ES-I3 (cell line): ENCODE measurements around the gene CTNND2.

Experiments
- H3K36me3 ChIP-seq: 2 replicates; pipeline ENCODE4 v1.6.1; 2013; ENCODE audit warnings: mild to moderate bottlenecking, low read length, control low read depth, moderate library complexity; ENCODE audit not compliant: insufficient read depth
- H3K4me1 ChIP-seq: 2 replicates; pipeline ENCODE4 v1.6.1; 2013; ENCODE audit warnings: mild to moderate bottlenecking, control low read depth, low read length; ENCODE audit not compliant: insufficient read depth
- H3K9ac ChIP-seq: 2 replicates; pipeline ENCODE4 v1.6.1; 2013; ENCODE audit warnings: low read depth, mild to moderate bottlenecking, low read length, moderate library complexity
- H3K9me3 ChIP-seq: 2 replicates; pipeline ENCODE4 v1.6.1; 2013; ENCODE audit warnings: mild to moderate bottlenecking, low read length, moderate library complexity; ENCODE audit not compliant: control insufficient read depth, insufficient read depth

Gene CTNND2

DNA sequence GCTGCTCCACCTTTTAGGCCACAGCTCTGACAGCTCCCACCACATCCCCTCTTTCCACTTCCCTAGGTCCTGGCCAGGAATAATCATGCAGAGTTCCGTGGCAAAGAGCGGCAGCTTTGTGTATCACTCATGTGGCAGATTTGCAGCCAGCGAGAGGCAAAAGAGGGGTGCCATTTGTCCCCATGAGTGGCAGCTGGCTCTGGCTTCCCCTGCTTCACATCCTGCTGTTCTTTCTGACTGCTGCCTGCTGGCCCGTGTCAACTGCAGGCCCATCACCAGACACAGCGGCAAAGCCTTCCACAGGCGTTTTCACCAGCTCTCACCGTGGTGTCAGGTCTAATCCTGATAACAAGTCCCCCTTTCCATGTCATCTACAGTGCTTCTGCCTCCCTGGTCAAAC lies 712.6 kb downstream of the CTNND2 start:
- no peaks in the 10 kb centered on the region for H3K36me3 ChIP-seq
- H3K4me1 ChIP-seq = no peaks in the 10 kb centered on the region
- no peaks in the 10 kb centered on the region for H3K9me3 ChIP-seq
- no peak overlapping the region for H3K9ac ChIP-seq

DNA sequence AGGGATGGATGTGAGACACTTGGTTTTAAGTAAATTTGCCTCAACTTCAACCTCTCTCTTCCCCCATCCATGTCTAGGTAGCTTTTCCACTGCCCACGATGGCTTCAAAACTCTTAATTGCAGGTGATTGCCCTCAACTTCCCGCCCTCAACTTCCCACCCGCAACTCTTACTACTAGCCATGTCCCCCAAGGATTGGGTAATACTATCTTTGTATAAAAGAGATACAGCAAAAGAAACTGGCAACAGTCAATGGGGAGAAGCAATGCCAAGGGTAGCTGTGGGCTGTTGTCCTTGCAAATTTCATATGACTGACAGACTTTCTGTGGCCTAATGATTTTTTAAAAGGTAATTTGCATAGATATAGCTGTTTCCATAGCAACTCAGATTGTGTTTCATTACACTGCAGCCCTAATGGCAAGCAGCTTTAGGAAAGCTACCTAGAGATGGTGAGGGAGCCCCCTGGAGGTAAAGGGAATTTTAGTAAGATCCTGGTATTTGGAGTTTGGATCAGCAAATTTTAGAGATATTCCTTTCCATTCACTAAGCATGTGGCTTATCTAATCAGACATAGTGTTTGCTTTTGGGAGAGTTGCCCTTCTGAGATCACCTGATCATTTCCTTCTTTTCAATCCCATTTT lies 721.7 kb downstream of the CTNND2 start:
- Histone ChIP-seq H3K4me1 (no peaks in the 10 kb centered on the region), H3K36me3 (no peaks in the 10 kb centered on the region), H3K9me3 (no peaks in the 10 kb centered on the region), H3K9ac (no peak overlapping the region)

DNA sequence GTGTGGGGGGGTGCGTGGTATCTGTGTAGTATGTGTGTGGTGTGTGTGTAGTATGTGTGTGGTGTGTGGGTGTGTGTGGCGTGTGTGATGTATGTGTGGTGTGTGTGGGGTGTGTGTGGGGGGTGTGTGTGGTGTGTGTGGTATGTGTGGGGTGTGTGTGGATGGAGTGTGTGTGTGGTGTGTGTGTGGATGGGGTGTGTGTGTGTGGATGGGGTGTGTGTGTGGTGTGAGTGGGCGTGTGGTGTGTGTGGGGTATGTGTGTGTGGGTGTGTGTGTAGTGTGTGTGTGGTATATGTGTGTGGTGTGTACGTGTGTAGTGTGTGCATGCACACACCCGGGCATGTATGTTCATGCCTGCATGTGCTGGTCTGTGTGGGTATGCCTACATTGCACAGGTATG lies 722.3 kb downstream of the CTNND2 start:
- no peaks in the 10 kb centered on the region for H3K4me1 ChIP-seq
- H3K36me3 ChIP-seq = no peaks in the 10 kb centered on the region
- H3K9ac ChIP-seq = no peak overlapping the region
- H3K9me3 ChIP-seq = no peaks in the 10 kb centered on the region

DNA sequence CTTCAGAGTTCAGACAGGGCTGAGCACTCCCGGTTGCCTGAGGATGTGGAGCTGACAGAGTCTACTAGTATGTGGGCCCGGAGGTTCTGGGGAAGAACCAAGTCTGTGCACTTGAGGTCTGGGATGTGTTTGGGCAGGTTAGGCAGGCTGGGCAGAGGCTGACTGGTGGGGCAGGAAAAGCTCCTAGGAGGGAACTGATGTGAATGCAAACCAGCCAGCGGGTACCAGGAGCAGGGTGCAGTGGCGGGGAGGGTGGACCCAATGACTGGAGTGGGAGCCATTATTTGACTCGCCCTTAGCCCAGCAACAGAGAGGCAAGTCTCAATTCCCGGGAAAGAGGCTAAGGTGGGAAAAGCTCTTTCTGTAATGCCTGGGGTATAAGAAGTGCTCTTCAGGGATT lies 723.4 kb downstream of the CTNND2 start:
- no peak overlapping the region for H3K9ac ChIP-seq
- no peaks in the 10 kb centered on the region for H3K4me1 ChIP-seq
- no peaks in the 10 kb centered on the region for H3K9me3 ChIP-seq
- H3K36me3 ChIP-seq = no peaks in the 10 kb centered on the region

DNA sequence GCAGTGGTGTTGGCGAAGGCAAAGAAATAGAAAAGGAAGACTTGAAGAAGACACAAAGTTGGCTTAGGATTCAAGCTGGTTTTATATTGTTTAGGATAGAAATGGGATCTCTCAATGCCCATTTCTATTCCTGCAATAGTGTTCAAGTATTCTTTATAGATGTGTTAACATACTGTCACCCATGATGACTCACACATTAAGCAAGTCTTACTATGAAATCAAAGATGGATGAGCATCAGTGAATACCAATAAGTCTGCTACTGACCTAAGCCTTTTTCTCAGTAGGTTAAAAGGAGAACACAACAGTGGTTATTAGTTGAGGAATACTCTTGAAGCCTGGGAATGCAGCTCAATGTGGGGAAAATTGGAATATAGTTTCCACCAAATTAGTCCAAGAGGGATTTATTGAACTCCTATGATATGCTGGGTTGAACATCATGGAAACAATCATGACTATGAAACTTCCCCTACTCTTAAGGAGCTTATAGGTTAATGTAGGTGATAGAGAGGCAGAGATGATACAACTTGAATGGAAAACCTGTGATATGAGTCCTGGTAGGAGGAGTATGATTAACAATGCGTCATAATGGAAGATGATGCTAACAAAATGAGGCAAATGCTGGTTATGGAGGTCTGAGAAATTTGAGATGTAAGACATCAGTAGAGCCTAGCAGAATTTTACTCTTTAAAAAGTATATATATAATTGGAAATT lies 726.1 kb downstream of the CTNND2 start:
- Histone ChIP-seq H3K9ac (no peak overlapping the region), H3K36me3 (no peaks in the 10 kb centered on the region), H3K9me3 (no peaks in the 10 kb centered on the region), H3K4me1 (no peaks in the 10 kb centered on the region)

DNA sequence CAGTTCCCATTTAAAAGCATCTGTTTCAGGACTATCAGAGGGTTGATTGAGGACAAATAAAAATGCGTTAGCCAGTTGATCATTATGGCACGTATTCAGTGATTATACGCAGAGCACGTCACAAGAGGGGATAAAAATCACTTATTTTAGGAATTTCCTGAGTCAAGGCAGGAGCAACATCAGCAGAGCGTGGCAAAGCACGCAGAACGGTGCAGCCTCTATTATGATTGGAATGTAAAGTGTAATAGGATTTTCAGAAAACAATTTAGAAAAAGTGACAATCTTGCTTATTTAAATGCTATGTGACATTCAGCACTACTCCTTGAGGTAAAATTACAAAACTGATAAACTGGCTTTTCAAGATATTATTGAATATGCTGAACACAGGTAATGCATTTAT lies 729.7 kb downstream of the CTNND2 start:
- Histone ChIP-seq H3K9me3 (no peaks in the 10 kb centered on the region), H3K4me1 (no peaks in the 10 kb centered on the region), H3K36me3 (no peaks in the 10 kb centered on the region), H3K9ac (no peak overlapping the region)

DNA sequence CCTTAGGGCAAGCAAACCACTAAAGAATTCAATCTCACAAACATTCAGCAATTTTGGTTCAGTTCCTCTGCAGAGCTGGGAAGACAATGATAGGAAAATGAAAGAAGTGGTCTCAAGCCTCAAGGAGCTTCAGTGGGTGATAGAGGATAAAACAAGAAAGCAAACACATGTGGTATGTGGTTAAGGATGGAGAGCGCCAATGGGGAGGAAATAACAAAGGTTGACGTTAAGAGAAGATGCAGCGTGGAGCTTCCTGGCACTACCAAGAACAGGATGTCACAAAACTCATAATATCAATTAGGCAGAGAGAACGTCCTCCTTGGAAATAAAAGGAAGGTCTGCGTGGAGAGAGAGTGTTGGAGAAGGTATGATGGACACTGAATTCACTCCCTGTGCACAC lies 731.8 kb downstream of the CTNND2 start:
- Histone ChIP-seq H3K9ac (no peak overlapping the region), H3K4me1 (no peaks in the 10 kb centered on the region), H3K36me3 (no peaks in the 10 kb centered on the region), H3K9me3 (no peaks in the 10 kb centered on the region)

DNA sequence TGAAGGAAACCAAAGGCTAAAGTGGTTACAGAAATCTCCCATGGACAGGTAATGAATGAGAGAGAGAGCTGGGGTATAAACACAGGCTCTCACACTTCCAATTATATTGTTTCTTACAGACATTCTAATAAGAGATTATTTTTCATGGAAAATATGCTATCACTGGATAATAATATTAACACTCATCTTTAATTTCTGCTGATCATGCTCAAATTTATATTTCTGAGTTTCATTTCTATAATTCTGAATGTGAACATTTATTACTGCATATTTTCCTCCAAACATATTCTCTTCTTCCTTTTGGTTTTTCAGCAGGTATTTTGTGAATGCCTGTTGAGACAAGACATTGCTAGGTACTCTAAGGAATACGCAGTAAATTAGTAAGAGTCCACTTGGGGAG lies 733.0 kb downstream of the CTNND2 start:
- H3K36me3 ChIP-seq = no peaks in the 10 kb centered on the region

DNA sequence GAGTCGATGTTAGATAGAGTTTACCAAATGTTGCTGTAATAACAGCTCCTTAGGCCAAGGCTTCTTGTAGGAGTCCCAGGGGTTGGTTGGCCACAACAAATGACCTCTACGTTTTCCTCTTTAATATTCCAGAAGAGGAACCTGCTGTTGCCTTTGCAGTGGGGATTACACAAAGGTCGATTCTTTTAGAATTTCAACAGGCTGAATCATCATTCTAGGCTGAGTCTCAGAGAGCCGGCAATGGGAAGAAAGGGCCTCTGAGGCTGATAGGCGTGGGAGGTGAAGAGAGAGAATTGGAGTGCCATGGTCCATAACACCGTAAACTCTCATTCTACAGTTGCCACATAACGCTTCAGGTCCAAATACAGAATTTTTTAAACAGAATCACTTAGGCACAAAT lies 737.3 kb downstream of the CTNND2 start:
- Histone ChIP-seq H3K9ac (no peak overlapping the region), H3K4me1 (no peaks in the 10 kb centered on the region), H3K36me3 (no peaks in the 10 kb centered on the region), H3K9me3 (no peaks in the 10 kb centered on the region)

More for the DNA sequence above, 733.0 kb downstream of the CTNND2 start:
- no peaks in the 10 kb centered on the region for H3K4me1 ChIP-seq
- no peaks in the 10 kb centered on the region for H3K9me3 ChIP-seq
- H3K9ac ChIP-seq = no peak overlapping the region

DNA sequence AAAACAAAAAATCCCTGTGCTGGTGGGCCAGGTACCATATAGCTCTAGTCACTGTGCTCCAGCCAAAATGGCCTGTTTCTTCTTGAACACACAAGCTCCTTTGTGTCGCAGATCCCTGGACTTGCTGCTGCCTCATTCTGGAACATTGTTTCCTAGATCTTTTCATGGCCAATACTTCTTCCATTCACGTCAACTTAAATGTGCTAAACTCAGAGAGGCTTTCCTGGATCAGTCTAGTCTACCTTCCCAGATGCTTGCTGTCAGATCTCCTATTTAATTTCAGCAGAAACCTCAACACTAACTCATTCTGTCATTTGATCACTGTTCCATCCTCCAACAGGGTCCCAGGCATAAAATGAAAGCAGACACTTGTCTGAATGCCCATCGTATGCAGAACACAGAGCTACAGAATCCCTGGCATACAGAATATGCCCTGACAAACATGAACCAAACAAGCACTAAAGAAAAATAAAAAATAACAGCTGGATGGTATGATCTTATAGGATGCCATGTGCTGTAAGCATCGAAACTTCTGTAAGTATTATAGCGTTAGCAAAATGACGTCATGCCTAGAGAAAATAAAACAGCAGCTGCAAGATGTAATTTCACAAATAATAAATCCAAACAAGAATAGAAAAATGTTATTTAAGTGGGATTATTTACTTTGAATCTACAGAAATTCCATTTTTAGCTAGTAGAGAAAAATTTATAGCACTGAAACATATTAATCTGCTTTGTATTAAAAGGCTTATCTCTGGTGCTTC lies 739.5 kb downstream of the CTNND2 start:
- Histone ChIP-seq H3K4me1 (no peaks in the 10 kb centered on the region), H3K9me3 (no peaks in the 10 kb centered on the region), H3K36me3 (no peaks in the 10 kb centered on the region), H3K9ac (no peak overlapping the region)

DNA sequence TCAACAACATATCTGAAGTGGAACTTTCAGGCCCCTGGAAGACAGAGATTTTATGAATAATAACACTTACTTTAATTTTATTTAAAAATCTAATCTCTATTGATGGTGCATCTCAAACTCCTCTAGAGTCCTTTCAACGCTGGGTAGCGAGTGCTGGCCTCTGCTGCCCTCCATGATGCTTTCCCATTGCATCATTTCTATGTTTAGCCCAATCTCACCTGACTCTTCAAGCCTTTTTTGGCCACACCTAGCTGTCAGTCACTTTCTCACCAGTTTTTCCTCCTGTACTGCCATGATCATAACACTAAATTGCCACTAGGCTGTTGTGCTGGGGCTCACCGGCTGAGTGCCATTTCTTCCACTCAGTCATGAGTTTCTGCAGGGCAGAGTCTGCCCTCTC lies 747.1 kb downstream of the CTNND2 start:
- Histone ChIP-seq H3K9ac (no peak overlapping the region), H3K9me3 (no peaks in the 10 kb centered on the region), H3K4me1 (no peaks in the 10 kb centered on the region), H3K36me3 (no peaks in the 10 kb centered on the region)

DNA sequence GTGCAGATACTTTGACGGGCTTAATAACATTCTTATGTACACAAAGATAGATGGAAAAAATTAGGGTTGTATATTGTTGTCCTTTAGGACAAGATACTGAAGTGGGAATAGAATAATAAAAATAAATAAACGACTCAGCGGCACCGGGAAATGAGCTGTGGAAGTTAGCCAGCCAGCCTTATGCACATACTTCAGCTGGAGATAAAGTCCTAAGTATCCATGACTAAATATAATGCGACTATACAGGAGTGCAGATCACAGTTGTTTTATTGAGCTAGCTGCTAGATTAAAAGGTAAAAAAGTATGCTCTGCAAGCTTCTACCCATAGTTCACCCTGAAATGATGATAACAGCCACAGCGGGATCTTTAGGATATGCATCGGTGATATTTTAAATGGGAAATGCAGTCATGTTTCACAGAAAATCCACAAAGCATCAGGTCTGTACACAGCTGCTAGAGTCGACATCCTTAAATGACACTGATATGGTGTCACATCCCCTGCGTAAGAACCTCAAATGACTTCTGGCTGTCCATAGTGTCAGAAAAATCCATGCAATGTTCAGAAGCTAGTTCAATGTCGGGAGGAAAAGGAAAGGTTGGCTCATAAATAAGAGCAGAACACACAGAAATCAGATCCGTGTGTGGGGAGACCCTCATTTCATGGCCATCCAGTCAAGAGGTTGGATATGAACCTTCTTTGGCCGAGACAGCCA lies 750.4 kb downstream of the CTNND2 start:
- no peaks in the 10 kb centered on the region for H3K9me3 ChIP-seq
- no peaks in the 10 kb centered on the region for H3K36me3 ChIP-seq
- no peaks in the 10 kb centered on the region for H3K4me1 ChIP-seq
- no peak overlapping the region for H3K9ac ChIP-seq

DNA sequence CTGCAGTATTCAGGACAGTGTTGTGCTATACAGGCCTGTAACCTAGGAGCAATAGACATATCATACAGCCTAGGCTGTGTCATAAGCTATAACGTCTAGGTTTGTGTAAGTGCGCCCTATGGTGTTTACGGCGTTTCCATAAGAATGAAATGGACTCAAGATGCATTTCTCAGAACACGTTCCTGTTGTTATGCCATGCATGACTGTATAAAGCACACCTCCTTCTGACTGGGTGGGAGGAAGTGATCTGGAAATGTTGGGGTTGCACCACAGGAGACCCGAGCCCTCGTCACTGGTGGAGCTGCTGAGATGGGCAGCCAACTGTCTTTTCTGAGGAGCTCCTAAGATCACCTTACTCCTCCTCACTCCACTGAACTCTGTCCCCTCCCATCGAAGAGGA lies 751.9 kb downstream of the CTNND2 start:
- no peaks in the 10 kb centered on the region for H3K9me3 ChIP-seq
- no peak overlapping the region for H3K9ac ChIP-seq
- no peaks in the 10 kb centered on the region for H3K36me3 ChIP-seq
- no peaks in the 10 kb centered on the region for H3K4me1 ChIP-seq

DNA sequence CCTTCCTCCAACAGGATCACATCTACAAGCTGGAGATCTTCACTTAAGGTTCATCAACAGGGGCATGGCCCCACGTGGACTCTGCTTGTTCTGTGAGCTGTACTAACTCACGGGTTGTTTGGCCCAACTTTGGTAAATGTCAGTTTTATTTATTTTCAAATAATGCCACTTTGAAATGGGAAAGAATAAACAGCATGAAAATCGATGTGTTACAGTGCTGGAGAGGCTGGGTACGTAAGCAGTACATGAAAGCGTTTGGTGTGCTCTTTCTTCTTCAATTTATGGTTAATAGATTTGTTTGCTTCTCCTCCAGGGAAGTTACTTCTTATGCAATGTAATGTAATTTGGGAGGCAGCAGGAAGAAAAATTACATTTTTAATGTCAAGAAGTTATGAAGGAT lies 753.3 kb downstream of the CTNND2 start:
- no peaks in the 10 kb centered on the region for H3K4me1 ChIP-seq
- no peaks in the 10 kb centered on the region for H3K9me3 ChIP-seq
- H3K9ac ChIP-seq = no peak overlapping the region
- H3K36me3 ChIP-seq = no peaks in the 10 kb centered on the region
